ENCODE data around the gene NPL.

The NPL gene

DNA sequence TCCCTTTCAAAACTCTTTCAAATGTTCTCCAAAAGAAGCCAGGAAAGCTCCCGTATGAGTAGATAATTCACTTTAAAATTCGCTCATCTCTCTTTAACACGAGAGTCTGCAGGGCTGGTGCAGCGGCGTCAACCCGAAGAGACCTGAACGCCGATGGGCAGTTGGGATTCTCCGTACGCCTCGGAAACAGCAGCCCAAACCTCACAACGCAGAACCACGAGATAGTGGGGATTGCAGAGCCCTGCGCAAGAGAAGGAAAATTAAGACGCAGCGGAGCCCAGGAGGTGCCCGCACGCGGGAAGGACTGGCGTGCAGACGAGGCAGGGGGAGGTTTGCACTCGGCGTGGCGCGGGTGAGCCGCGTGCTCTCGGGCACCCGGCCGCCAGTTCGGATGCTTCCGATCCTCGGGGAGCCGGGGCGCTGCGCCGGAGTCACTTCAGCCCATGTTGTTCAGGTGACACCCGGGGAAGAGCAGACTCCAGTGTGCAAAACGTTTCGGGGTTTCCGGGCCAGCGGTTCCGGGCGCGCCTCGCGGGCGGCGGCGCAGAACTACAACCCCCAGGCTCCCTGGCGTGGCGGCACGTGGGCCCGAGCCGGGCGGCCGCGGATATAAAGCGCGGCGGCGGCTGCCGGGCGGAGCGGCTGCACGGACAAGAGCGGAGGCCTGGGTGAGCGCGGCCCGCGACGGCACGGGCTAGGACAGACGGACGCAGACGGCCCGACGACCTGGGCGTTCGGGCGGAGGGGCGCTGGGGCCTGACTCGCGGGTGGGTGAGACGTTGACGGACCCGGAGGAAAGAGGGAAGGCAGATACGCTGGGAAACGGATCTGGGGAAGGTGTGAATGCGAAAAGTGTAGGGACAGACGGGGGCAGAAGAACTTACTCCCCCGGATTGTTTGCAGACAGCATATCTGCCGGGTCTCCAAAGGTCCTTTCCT lies at the start of gene NPL:
TSS of gene NPL (plus strand) at position 636 of the 939 bp plus-strand sequence. CDS start 4,599 bp downstream, outside the sequence.
- no peaks in the 10 kb centered on the region for H3K36me3 ChIP-seq (ENCODE audit: insufficient read depth, low read length)
- TF ChIP-seq, protein P1, sequence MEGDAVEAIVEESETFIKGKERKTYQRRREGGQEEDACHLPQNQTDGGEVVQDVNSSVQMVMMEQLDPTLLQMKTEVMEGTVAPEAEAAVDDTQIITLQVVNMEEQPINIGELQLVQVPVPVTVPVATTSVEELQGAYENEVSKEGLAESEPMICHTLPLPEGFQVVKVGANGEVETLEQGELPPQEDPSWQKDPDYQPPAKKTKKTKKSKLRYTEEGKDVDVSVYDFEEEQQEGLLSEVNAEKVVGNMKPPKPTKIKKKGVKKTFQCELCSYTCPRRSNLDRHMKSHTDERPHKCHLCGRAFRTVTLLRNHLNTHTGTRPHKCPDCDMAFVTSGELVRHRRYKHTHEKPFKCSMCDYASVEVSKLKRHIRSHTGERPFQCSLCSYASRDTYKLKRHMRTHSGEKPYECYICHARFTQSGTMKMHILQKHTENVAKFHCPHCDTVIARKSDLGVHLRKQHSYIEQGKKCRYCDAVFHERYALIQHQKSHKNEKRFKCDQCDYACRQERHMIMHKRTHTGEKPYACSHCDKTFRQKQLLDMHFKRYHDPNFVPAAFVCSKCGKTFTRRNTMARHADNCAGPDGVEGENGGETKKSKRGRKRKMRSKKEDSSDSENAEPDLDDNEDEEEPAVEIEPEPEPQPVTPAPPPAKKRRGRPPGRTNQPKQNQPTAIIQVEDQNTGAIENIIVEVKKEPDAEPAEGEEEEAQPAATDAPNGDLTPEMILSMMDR (IDR thresholded peaks at IDR 0.05; ENCODE audit: borderline replicate concordance, extremely low read depth, low read length, poor library complexity, severe bottlenecking) = no peak
- TF ChIP-seq EZH2 (IDR thresholded peaks at IDR 0.05; ENCODE audit: borderline replicate concordance, low read depth, low read length, severe bottlenecking) = peak; percentile 69
- H2AFZ ChIP-seq (ENCODE audit: low read depth, low read length) = peak within 1 kb of the TSS; percentile 79
- peak; percentile 84 for DNase-seq
- peaks cover 18% of the 10 kb centered on the region for H3K4me1 ChIP-seq (ENCODE audit: insufficient read depth, low read length)
- no peaks in the 10 kb centered on the region for H3K79me2 ChIP-seq (ENCODE audit: insufficient read depth, low read length)
- H3K9me3 ChIP-seq (ENCODE audit: insufficient read depth, low read length, severe bottlenecking) = no peaks in the 10 kb centered on the region
- no peaks in the 10 kb centered on the region for H4K20me1 ChIP-seq (ENCODE audit: insufficient read depth, low read length)
- peak; percentile 91 for ATAC-seq (ENCODE audit: insufficient read depth, low read depth)
- peaks cover 14% of the 10 kb centered on the region for H3K27me3 ChIP-seq (ENCODE audit: insufficient read depth, low read length, poor library complexity)
- H3K4me2 ChIP-seq (ENCODE audit: insufficient read depth, low read length) = peak within 1 kb of the TSS; percentile 82
- H3K27ac ChIP-seq (ENCODE audit: low read length) = peak within 1 kb of the TSS; percentile 56
- H3K4me3 ChIP-seq (ENCODE audit: low read depth in 1 of 2, low read length in 2 of 2) = peak within 1 kb of the TSS; percentile 35 to 69
- peak within 1 kb of the TSS; percentile 66 for H3K9ac ChIP-seq (ENCODE audit: low read depth, low read length)

DNA sequence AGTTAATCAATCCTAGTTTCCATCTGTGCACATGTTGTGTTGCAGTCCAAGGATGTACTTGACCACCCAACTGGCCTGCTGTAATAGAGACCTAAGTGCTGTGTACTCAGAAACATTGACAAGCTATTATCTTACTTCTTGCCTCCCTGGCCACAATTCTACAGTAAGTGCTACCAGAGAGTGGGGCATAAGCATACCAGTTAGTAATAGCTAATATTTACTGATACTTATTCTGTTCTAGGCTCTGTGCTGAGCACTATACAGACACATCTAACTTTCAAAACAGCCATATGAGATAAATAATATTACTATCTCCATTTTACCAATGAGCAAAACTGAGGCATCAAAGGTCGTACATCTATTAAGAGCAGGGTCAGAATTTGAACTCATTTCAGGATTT lies 49.5 kb upstream of the NPL start:
- peaks cover 3% of the 10 kb centered on the region for H3K9me3 ChIP-seq (ENCODE audit: insufficient read depth, low read length, severe bottlenecking)
- no peaks in the 10 kb centered on the region for H4K20me1 ChIP-seq (ENCODE audit: insufficient read depth, low read length)
- no peak overlapping the region for H3K4me3 ChIP-seq (ENCODE audit: low read depth in 1 of 2, low read length in 2 of 2)
- no peak for ATAC-seq (ENCODE audit: insufficient read depth, low read depth)
- H3K4me2 ChIP-seq (ENCODE audit: insufficient read depth, low read length) = no peak overlapping the region
- H3K9ac ChIP-seq (ENCODE audit: low read depth, low read length) = no peak overlapping the region
- H3K36me3 ChIP-seq (ENCODE audit: insufficient read depth, low read length) = no peaks in the 10 kb centered on the region
- no peak overlapping the region for H2AFZ ChIP-seq (ENCODE audit: low read depth, low read length)
- no peaks in the 10 kb centered on the region for H3K27me3 ChIP-seq (ENCODE audit: insufficient read depth, low read length, poor library complexity)
- DNase-seq = no peak
- no peaks in the 10 kb centered on the region for H3K4me1 ChIP-seq (ENCODE audit: insufficient read depth, low read length)
- no peak for TF ChIP-seq EZH2 (IDR thresholded peaks at IDR 0.05; ENCODE audit: borderline replicate concordance, low read depth, low read length, severe bottlenecking)
- TF ChIP-seq, protein P1 (IDR thresholded peaks at IDR 0.05; ENCODE audit: borderline replicate concordance, extremely low read depth, low read length, poor library complexity, severe bottlenecking) = no peak
- H3K79me2 ChIP-seq (ENCODE audit: insufficient read depth, low read length) = no peaks in the 10 kb centered on the region
- H3K27ac ChIP-seq (ENCODE audit: low read length) = no peak overlapping the region

GRCh38 chr1:182742780-182743179 lies 46.8 kb upstream of the NPL start:
- H2AFZ ChIP-seq (ENCODE audit: low read depth, low read length) = no peak overlapping the region
- ATAC-seq (ENCODE audit: insufficient read depth, low read depth) (no peak), DNase-seq (no peak)
- no peaks in the 10 kb centered on the region for H4K20me1 ChIP-seq (ENCODE audit: insufficient read depth, low read length)
- H3K4me1 ChIP-seq (ENCODE audit: insufficient read depth, low read length) = no peaks in the 10 kb centered on the region
- H3K4me2 ChIP-seq (ENCODE audit: insufficient read depth, low read length) = no peak overlapping the region
- H3K4me3 ChIP-seq (ENCODE audit: low read depth in 1 of 2, low read length in 2 of 2) = no peak overlapping the region
- no peaks in the 10 kb centered on the region for H3K79me2 ChIP-seq (ENCODE audit: insufficient read depth, low read length)
- no peaks in the 10 kb centered on the region for H3K27me3 ChIP-seq (ENCODE audit: insufficient read depth, low read length, poor library complexity)
- H3K27ac ChIP-seq (ENCODE audit: low read length) = no peak overlapping the region
- TF ChIP-seq, protein P1 (IDR thresholded peaks at IDR 0.05; ENCODE audit: borderline replicate concordance, extremely low read depth, low read length, poor library complexity, severe bottlenecking) = no peak
- no peak for TF ChIP-seq EZH2 (IDR thresholded peaks at IDR 0.05; ENCODE audit: borderline replicate concordance, low read depth, low read length, severe bottlenecking)
- H3K36me3 ChIP-seq (ENCODE audit: insufficient read depth, low read length) = no peaks in the 10 kb centered on the region
- no peak overlapping the region for H3K9ac ChIP-seq (ENCODE audit: low read depth, low read length)
- no peaks in the 10 kb centered on the region for H3K9me3 ChIP-seq (ENCODE audit: insufficient read depth, low read length, severe bottlenecking)
